H1 (cell line): Measurements from ENCODE around the gene RABL3. TPM values are rescaled to one million over a fixed set of nuclear protein-coding genes. Genes with fewer than 3 reads are reported as not detected.

Experiments used
- CTCF ChIA-PET: fragments of 300-600 bp; sonication (Branson Sonifier 250); formaldehyde crosslinking; loops from one replicate; lab custom pipeline; 2021; ENCODE audit not compliant: partially characterized antibody; lab: Charles Lee
- POLR2A ChIA-PET: fragments of 300-600 bp; sonication (Branson Sonifier 250); formaldehyde crosslinking; loops from one replicate; lab custom pipeline; 2021; ENCODE audit warnings: inconsistent platforms; ENCODE audit not compliant: partially characterized antibody; lab: Charles Lee
- DNase-seq, 2 experiments: peaks; one replicate each; pipeline versions ENCODE4 v3.0.0 to v3.0.0-alpha.2; 2010 to 2022; ENCODE audit warnings: low spot score in 2 of 2, low read depth in 1 of 2, mixed read lengths in 1 of 2
- FAIRE-seq: peaks from 2 replicates; lab custom pipeline; 2011; peaks lifted over from hg19 to GRCh38; lab: Jason Lieb, UNC
- H2AFZ ChIP-seq: 2 replicates; pipeline ENCODE4 v1.8.1; 2012; ENCODE audit warnings: low read length, inconsistent platforms
- H2AK5ac ChIP-seq: 2 replicates; pipeline ENCODE4 v1.6.1; 2013; ENCODE audit warnings: low read depth, low read length
- H2BK120ac ChIP-seq: replicated peaks from 2 replicates; pipeline ENCODE3; 2013; ENCODE audit warnings: low read depth, low read length, inconsistent platforms
- H2BK12ac ChIP-seq: 2 replicates; pipeline ENCODE4 v1.6.1; 2013; ENCODE audit warnings: low read depth, low read length
- H2BK15ac ChIP-seq: 2 replicates; pipeline ENCODE4 v1.6.1; 2013; ENCODE audit warnings: low read length
- H2BK20ac ChIP-seq: 2 replicates; pipeline ENCODE4 v1.6.1; 2013; ENCODE audit warnings: low read length
- H2BK5ac ChIP-seq: 2 replicates; pipeline ENCODE4 v1.6.1; 2013; ENCODE audit warnings: low read depth, low read length
- H3K14ac ChIP-seq: 2 replicates; pipeline ENCODE4 v1.6.1; 2013; ENCODE audit warnings: inconsistent platforms; ENCODE audit not compliant: insufficient read length
- H3K18ac ChIP-seq: 2 replicates; pipeline ENCODE4 v1.6.1; 2013; ENCODE audit warnings: low read length; ENCODE audit errors: extremely low read depth
- H3K23ac ChIP-seq: 2 replicates; pipeline ENCODE4 v1.6.1; 2013; ENCODE audit warnings: inconsistent platforms; ENCODE audit not compliant: insufficient read length
- H3K23me2 ChIP-seq: 2 replicates; pipeline ENCODE4 v1.6.1; 2013; ENCODE audit warnings: low read depth, low read length
- H3K27ac ChIP-seq: 2 replicates; pipeline ENCODE4 v1.6.1; 2011; ENCODE audit warnings: low read depth, low read length, inconsistent platforms
- H3K27me3 ChIP-seq, 4 experiments: replicated peaks in 1 of 4; 1 replicate in 1 of 4; 2 replicates in 3 of 4; pipeline versions ENCODE4 v1.6.1 to v1.8.1; 2011 to 2013; ENCODE audit warnings: low read length in 3 of 4, mild to moderate bottlenecking in 3 of 4, inconsistent platforms in 2 of 4, mixed read lengths in 2 of 4, moderate library complexity in 1 of 4; ENCODE audit not compliant: control insufficient read depth in 3 of 4, insufficient read depth in 3 of 4; ENCODE audit errors: extremely low read depth in 1 of 4
- H3K36me3 ChIP-seq, 4 experiments: 2 replicates each; pipeline versions ENCODE4 v1.6.1 to v1.8.1; 2011 to 2013; ENCODE audit warnings: mild to moderate bottlenecking in 4 of 4, low read length in 3 of 4, moderate library complexity in 2 of 4, control low read depth in 1 of 4, inconsistent platforms in 1 of 4; ENCODE audit not compliant: insufficient read depth in 4 of 4, control insufficient read depth in 2 of 4
- H3K4ac ChIP-seq: replicated peaks from 2 replicates; pipeline ENCODE3; 2013; ENCODE audit warnings: low read length, low read depth, mixed read lengths, inconsistent platforms; ENCODE audit not compliant: insufficient read length
- H3K4me1 ChIP-seq, 4 experiments: replicated peaks in 1 of 4; 1 replicate in 1 of 4; 2 replicates in 3 of 4; pipeline versions ENCODE4 v1.6.1 to v1.8.1; 2011 to 2013; ENCODE audit warnings: low read length in 3 of 4, inconsistent platforms in 2 of 4, mixed read lengths in 1 of 4; ENCODE audit not compliant: insufficient read depth in 4 of 4, control insufficient read depth in 3 of 4
- H3K4me2 ChIP-seq, 2 experiments: 2 replicates each; pipeline versions ENCODE4 v1.6.1 to v1.8.1; 2011 to 2013; ENCODE audit warnings: low read depth in 2 of 2, low read length in 2 of 2, control low read depth in 1 of 2, inconsistent platforms in 1 of 2, mild to moderate bottlenecking in 1 of 2; ENCODE audit not compliant: insufficient read depth in 1 of 2
- H3K4me3 ChIP-seq, 4 experiments: fragments of 200-600, 300-600 bp in 1 of 4; sonication (generic), shearing (Covaris generic), sonication (Bioruptor Twin) in 1 of 4; 2 replicates each; pipeline versions ENCODE4 v1.5.1 to v1.8.1; 2011 to 2016; ENCODE audit warnings: low read length in 4 of 4, low read depth in 3 of 4, control low read depth in 2 of 4, inconsistent platforms in 2 of 4, mild to moderate bottlenecking in 2 of 4, mixed read lengths in 1 of 4, moderate library complexity in 1 of 4; ENCODE audit not compliant: insufficient read depth in 2 of 4; ENCODE audit errors: extremely low read depth in 1 of 4
- H3K56ac ChIP-seq: replicated peaks from 2 replicates; pipeline ENCODE3; 2013; ENCODE audit warnings: low read depth, mild to moderate bottlenecking, mixed read lengths, low read length, inconsistent platforms; ENCODE audit not compliant: insufficient read length
- H3K79me1 ChIP-seq: 2 replicates; pipeline ENCODE4 v1.6.1; 2013; ENCODE audit warnings: low read depth, low read length, control low read depth
- H3K79me2 ChIP-seq, 2 experiments: 2 replicates each; pipeline versions ENCODE4 v1.6.1 to v1.8.1; 2012 to 2013; ENCODE audit warnings: low read length in 2 of 2, mild to moderate bottlenecking in 2 of 2, inconsistent platforms in 1 of 2; ENCODE audit not compliant: insufficient read depth in 2 of 2, control insufficient read depth in 1 of 2
- H3K9ac ChIP-seq, 4 experiments: replicated peaks in 1 of 4; 1 replicate in 1 of 4; 2 replicates in 3 of 4; pipeline versions ENCODE4 v1.6.1 to v1.8.1; 2011 to 2013; ENCODE audit warnings: low read depth in 3 of 4, low read length in 3 of 4, control low read depth in 2 of 4, mild to moderate bottlenecking in 2 of 4, moderate library complexity in 2 of 4, inconsistent platforms in 1 of 4; ENCODE audit errors: extremely low read depth in 1 of 4
- H3K9me3 ChIP-seq, 2 experiments: 2 replicates each; pipeline versions ENCODE4 v1.6.1 to v1.8.1; 2012 to 2013; ENCODE audit warnings: mild to moderate bottlenecking in 2 of 2, moderate library complexity in 2 of 2, control low read depth in 1 of 2, inconsistent platforms in 1 of 2, low read depth in 1 of 2, low read length in 1 of 2, mixed read lengths in 1 of 2; ENCODE audit not compliant: insufficient read depth in 2 of 2
- H4K20me1 ChIP-seq, 2 experiments: replicated peaks in 1 of 2; 2 replicates each; pipeline versions ENCODE3 to v1.8.1; 2011 to 2013; ENCODE audit warnings: inconsistent platforms in 2 of 2, low read length in 2 of 2, mild to moderate bottlenecking in 1 of 2; ENCODE audit not compliant: insufficient read depth in 2 of 2, control insufficient read depth in 1 of 2
- H4K5ac ChIP-seq: 2 replicates; pipeline ENCODE4 v1.6.1; 2013; ENCODE audit warnings: low read length, low read depth, mixed read lengths, inconsistent platforms; ENCODE audit not compliant: insufficient read length
- H4K8ac ChIP-seq: 2 replicates; pipeline ENCODE4 v1.8.0; 2013; ENCODE audit warnings: mild to moderate bottlenecking, moderate library complexity, low read length, inconsistent platforms; ENCODE audit not compliant: insufficient read depth; ENCODE audit errors: extremely low read depth
- H4K91ac ChIP-seq: replicated peaks from 2 replicates; pipeline ENCODE3; 2013; ENCODE audit warnings: low read length, mixed read lengths, inconsistent platforms; ENCODE audit not compliant: insufficient read length
- ATF3 ChIP-seq: IDR thresholded peaks from 2 replicates; pipeline ENCODE4 v1.6.1; 2011; ENCODE audit warnings: low read depth, mild to moderate bottlenecking, low read length; ENCODE audit not compliant: insufficient read depth
- CBX5 ChIP-seq: fragments of 300-800, 300-1000 bp; sonication (generic); IDR thresholded peaks from 2 replicates; pipeline ENCODE4 v1.7.1; 2016; ENCODE audit warnings: antibody characterized with exemption, low read length, low read depth
- CTBP2 ChIP-seq: IDR thresholded peaks from 2 replicates; pipeline ENCODE4 v1.7.0; 2011; ENCODE audit warnings: borderline replicate concordance, mild to moderate bottlenecking, moderate library complexity, mixed read lengths, low read length; ENCODE audit not compliant: insufficient read depth, insufficient read length
- CTCF ChIP-seq, 3 experiments: IDR thresholded peaks; 1 replicate in 2 of 3; 2 replicates in 1 of 3; pipeline versions ENCODE4 v1.5.1 to v1.6.1; 2011; ENCODE audit warnings: low read length in 3 of 3, mild to moderate bottlenecking in 3 of 3, inconsistent platforms in 2 of 3, low read depth in 1 of 3, moderate library complexity in 1 of 3; ENCODE audit not compliant: insufficient read depth in 1 of 3; ENCODE audit errors: control extremely low read depth in 1 of 3
- TAF1 ChIP-seq: IDR thresholded peaks from 2 replicates; pipeline ENCODE4 v1.6.1; 2011; ENCODE audit warnings: mild to moderate bottlenecking, low read depth, low read length
- YY1 ChIP-seq: IDR thresholded peaks from 2 replicates; pipeline ENCODE4 v1.6.1; 2011; ENCODE audit warnings: low read depth, mild to moderate bottlenecking, low read length
- WGBS, 2 experiments: shearing (Covaris generic) in 1 of 2; methylation state at CpG; one replicate each; pipeline versions ENCODE4 v1.1.6 to v1.1.7; 2013 to 2015; ENCODE audit warnings: low lambda C conversion rate in 2 of 2, mixed read lengths in 2 of 2, inconsistent platforms in 1 of 2, low coverage in 1 of 2, missing lambda C conversion rate in 1 of 2; ENCODE audit not compliant: insufficient replicate concordance in 2 of 2, insufficient coverage in 1 of 2, insufficient read length in 1 of 2; ENCODE audit errors: extremely low coverage in 1 of 2, missing lambda C conversion rate in 1 of 2; 5-methylcytosine and 5-hydroxymethylcytosine counted together
- polyA plus RNA-seq, 7 experiments: library from polyadenylated mRNA; depleted of rRNA in 3 of 7; stranded (reverse) in 5 of 7; unstranded in 2 of 7; fragments of >200 nt in 5 of 7; fragments of 200-250 nt in 2 of 7; gene quantifications; 1 replicate in 5 of 7; 2 replicates in 1 of 7; 4 replicates in 1 of 7; pipeline versions ENCODE4 v1.2.1 to v1.2.3, GENCODE V29; 2011 to 2013; ENCODE audit warnings: missing spikeins in 2 of 7, mixed read lengths in 2 of 7
- total RNA-seq: library from RNA; stranded (reverse); fragmentation: NEBNext Ultra II Directional; extraction: Animal tissue kit (Norgen Biotek cat#: 25700); gene quantifications from 2 replicates; pipeline ENCODE4 v1.2.1, GENCODE V29; 2021

The RABL3 gene
- total and polyA plus RNA-seq, 2 of the 8 experiments (the other 6 are each of a cell fraction or from before 2014, with no cell fraction given), result 4.4 to 19.2 TPM

DNA sequence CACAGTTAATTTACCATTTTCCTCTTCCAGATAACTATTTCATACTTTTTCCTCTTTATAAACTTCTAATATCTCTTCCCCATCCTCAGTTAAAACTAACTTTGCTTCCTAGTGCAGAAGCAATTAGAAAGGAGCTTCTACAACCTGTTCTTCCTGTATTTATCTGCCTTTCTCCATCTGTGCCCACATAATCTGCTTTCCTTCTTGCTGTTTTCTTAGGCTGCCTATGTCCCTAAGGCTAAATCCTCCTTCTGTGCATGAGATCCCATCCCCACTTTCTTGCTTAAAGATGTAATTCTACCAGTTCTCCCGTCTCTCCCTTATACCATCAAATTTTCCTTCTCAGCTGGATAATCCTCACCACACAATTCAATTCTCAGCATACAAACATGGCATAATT is 31.9 kb downstream of the RABL3 start:
- ChIA-PET POLR2A (interaction anchor here (2.0 kb wide), 1 partner anchor 28 kb away, joined by 4 read pairs; the partner anchor contains the start of gene HGD), CTCF (interaction anchor here (0.9 kb wide), 1 partner anchor 56 kb away, joined by 3 read pairs; no protein-coding TSS in a partner anchor)
- Histone ChIP-seq H4K8ac (no peak overlapping the region), H3K4ac (no peak overlapping the region), H3K9me3 (no peaks in the 10 kb centered on the region), H3K9ac (no peak overlapping the region), H3K79me1 (no peaks in the 10 kb centered on the region), H3K4me2 (no peak overlapping the region), H4K20me1 (no peaks in the 10 kb centered on the region), H3K36me3 (no peaks in the 10 kb centered on the region; a peak in 1 of 8 replicates), H3K27me3 (no peaks in the 10 kb centered on the region), H2BK20ac (no peak overlapping the region), H4K91ac (no peak overlapping the region), H2BK120ac (no peak overlapping the region), H3K23me2 (no peaks in the 10 kb centered on the region), H3K79me2 (no peaks in the 10 kb centered on the region), H3K27ac (no peak overlapping the region), H3K18ac (no peak overlapping the region), H2BK15ac (no peak overlapping the region), H3K23ac (no peak overlapping the region), H4K5ac (no peak overlapping the region), H2BK5ac (no peak overlapping the region), H3K4me3 (no peak overlapping the region), H2AK5ac (no peak overlapping the region), H3K56ac (no peak overlapping the region), H2AFZ (no peak overlapping the region), H3K14ac (no peak overlapping the region), H3K4me1 (no peaks in the 10 kb centered on the region), H2BK12ac (no peak overlapping the region)
- no peak for FAIRE-seq
- DNase-seq, result no peak
- 89% methylated on average over 1 of the region's 1 CpG; no CpG with 5 or more reads in 1 of the 2 experiments for WGBS, 2 experiments
- TF ChIP-seq ATF3 (no peak), TAF1 (no peak), YY1 (no peak), CBX5 (no peak), CTBP2 (no peak), CTCF (IDR thresholded peaks at IDR 0.05; ENCODE audit: control extremely low read depth in 1 of 3, insufficient read depth in 1 of 3, low read depth in 1 of 3, low read length in 3 of 3) (no peak)
